ENCODE data around the gene CLN6. TPM values are rescaled to one million over a fixed set of nuclear protein-coding genes. Genes with fewer than 3 reads are reported as not detected.

Gene CLN6
- total and polyA plus RNA-seq, 2 of the 4 experiments (the other 2 are of a cell fraction) = 6.5 to 31.9 TPM

- peak overlapping the region; percentile 37; the same call in 1 of the 2 replicates for H3K18ac ChIP-seq (ENCODE audit: low read depth, low read length)
- no peak overlapping the region for H2BK120ac ChIP-seq (ENCODE audit: low read depth, low read length)
- peaks cover 15% of the 10 kb centered on the region; the same call in 1 of the 2 replicates for H4K20me1 ChIP-seq (ENCODE audit: insufficient read depth, low read length)
- in situ Hi-C loops (cut with MboI; ENCODE audit: low sequenced_read_pairs) = no loop called here
- H4K5ac ChIP-seq (ENCODE audit: low read depth, low read length) = peak overlapping the region; percentile 83; the same call in 1 of the 2 replicates
- H3K9ac ChIP-seq (ENCODE audit: low read depth, low read length) = peak overlapping the region; percentile 28; the same call in 1 of the 2 replicates
- CTCF ChIA-PET = interaction anchor here (0.6 to 1.1 kb wide), 2 partner anchors 16 to 676 kb away, joined by 3 to 4 read pairs; no protein-coding TSS in a partner anchor
- H2BK15ac ChIP-seq (ENCODE audit: low read depth, low read length) = no peak overlapping the region
- DNase-seq (peak; percentile 42), ATAC-seq (ENCODE audit: low read depth) (peak; percentile 98)
- POLR2A ChIA-PET (ENCODE audit: unreplicated experiment) = no interaction called here
- no peaks in the 10 kb centered on the region for H3K27me3 ChIP-seq (ENCODE audit: control insufficient read depth, insufficient read depth, low read length)
- H3K36me3 ChIP-seq (ENCODE audit: control insufficient read depth, insufficient read depth, low read length) = 0 out of 2 replicates have a peak, but pooled peaks cover 2% of the 10 kb centered on the region
- peak overlapping the region in 1 of 2 experiments; percentile 6; a peak in 1 of 4 replicates for H4K8ac ChIP-seq (ENCODE audit: low read depth in 2 of 2, low read length in 2 of 2)
- no peak overlapping the region for H3K14ac ChIP-seq (replicated peaks; ENCODE audit: low read depth, low read length)
- H3K27ac ChIP-seq (ENCODE audit: insufficient read depth, low read length) = peak overlapping the region; percentile 4; the same call in 1 of the 2 replicates
- peaks cover 3% of the 10 kb centered on the region; the same call in 1 of the 2 replicates for H3K4me1 ChIP-seq (ENCODE audit: control insufficient read depth, insufficient read depth, low read length)
- peak overlapping the region; percentile 80 for H3K4me2 ChIP-seq (ENCODE audit: low read depth, low read length)
- H3K4me3 ChIP-seq (ENCODE audit: insufficient read depth, low read depth, low read length) = no peak overlapping the region
- no peak overlapping the region for H2BK20ac ChIP-seq (ENCODE audit: low read depth, low read length)
- H3K9me3 ChIP-seq (ENCODE audit: control insufficient read depth, insufficient read depth, low read length) = no peaks in the 10 kb centered on the region
- WGBS, 2 experiments (ENCODE audit: extremely low coverage in 2 of 2, insufficient read length in 1 of 2) = 40% methylated on average over 5 of the region's 23 CpGs; no CpG with 5 or more reads in 1 of the 2 experiments
- H3K4ac ChIP-seq (ENCODE audit: low read depth, low read length) = peak overlapping the region; percentile 28; the same call in 1 of the 2 replicates
- dilution Hi-C loops (cut with HindIII; ENCODE audit: low sequenced_read_pairs, unreplicated experiment) = no loop called here
- H2BK5ac ChIP-seq (ENCODE audit: low read depth, low read length, poor library complexity, severe bottlenecking) = peak overlapping the region; percentile 31
- no peaks in the 10 kb centered on the region; the same call in 1 of the 2 replicates for H3K9me1 ChIP-seq (ENCODE audit: insufficient read depth, low read length)
- no peak overlapping the region for H4K91ac ChIP-seq (ENCODE audit: insufficient read depth, low read depth, low read length)
- H2AK9ac ChIP-seq (replicated peaks; ENCODE audit: low read depth, low read length, poor library complexity) = peak overlapping the region; percentile 31
- peaks cover 7 to 44% of the 10 kb centered on the region in 2 experiments; a peak in 3 of 4 replicates for H3K79me1 ChIP-seq (ENCODE audit: low read depth in 1 of 2, low read length in 2 of 2)
- TF ChIP-seq MAZ (IDR thresholded peaks at IDR 0.05; ENCODE audit: borderline replicate concordance, low read depth, low read length) = peak; percentile 82; the same call in 1 of the 2 replicates
- TF ChIP-seq SMC3 (IDR thresholded peaks at IDR 0.05; ENCODE audit: low read depth, low read length) = peak; percentile 73
- TF ChIP-seq, protein P1, sequence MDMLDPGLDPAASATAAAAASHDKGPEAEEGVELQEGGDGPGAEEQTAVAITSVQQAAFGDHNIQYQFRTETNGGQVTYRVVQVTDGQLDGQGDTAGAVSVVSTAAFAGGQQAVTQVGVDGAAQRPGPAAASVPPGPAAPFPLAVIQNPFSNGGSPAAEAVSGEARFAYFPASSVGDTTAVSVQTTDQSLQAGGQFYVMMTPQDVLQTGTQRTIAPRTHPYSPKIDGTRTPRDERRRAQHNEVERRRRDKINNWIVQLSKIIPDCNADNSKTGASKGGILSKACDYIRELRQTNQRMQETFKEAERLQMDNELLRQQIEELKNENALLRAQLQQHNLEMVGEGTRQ (IDR thresholded peaks at IDR 0.05; ENCODE audit: low read depth, low read length) = no peak
- TF ChIP-seq, protein P2, sequence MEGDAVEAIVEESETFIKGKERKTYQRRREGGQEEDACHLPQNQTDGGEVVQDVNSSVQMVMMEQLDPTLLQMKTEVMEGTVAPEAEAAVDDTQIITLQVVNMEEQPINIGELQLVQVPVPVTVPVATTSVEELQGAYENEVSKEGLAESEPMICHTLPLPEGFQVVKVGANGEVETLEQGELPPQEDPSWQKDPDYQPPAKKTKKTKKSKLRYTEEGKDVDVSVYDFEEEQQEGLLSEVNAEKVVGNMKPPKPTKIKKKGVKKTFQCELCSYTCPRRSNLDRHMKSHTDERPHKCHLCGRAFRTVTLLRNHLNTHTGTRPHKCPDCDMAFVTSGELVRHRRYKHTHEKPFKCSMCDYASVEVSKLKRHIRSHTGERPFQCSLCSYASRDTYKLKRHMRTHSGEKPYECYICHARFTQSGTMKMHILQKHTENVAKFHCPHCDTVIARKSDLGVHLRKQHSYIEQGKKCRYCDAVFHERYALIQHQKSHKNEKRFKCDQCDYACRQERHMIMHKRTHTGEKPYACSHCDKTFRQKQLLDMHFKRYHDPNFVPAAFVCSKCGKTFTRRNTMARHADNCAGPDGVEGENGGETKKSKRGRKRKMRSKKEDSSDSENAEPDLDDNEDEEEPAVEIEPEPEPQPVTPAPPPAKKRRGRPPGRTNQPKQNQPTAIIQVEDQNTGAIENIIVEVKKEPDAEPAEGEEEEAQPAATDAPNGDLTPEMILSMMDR (conservative IDR thresholded peaks at IDR 0.05; ENCODE audit: low read depth, low read length) = peak; percentile 89
- TF ChIP-seq RAD21 (IDR thresholded peaks at IDR 0.05; ENCODE audit: low read length) = peak; percentile 75
- no peak overlapping the region for H3K23ac ChIP-seq (ENCODE audit: low read depth, low read length)
- intact Hi-C loops (cut with micrococcal nuclease) = loop anchor here (2.0 kb wide), 2 partner anchors 348 to 370 kb away; partner anchors contain the start of gene RNU6-1
- BruUV-seq (replicated peaks) = no TSS peak
- peak overlapping the region; percentile 84 for H2AFZ ChIP-seq (replicated peaks; ENCODE audit: low read length, poor library complexity)
- H2AK5ac ChIP-seq (ENCODE audit: low read depth, low read length) = no peak overlapping the region
- H3K56ac ChIP-seq (ENCODE audit: extremely low read depth, insufficient read depth, low read length) = no peak overlapping the region
Measured at GRCh38 chr15:68210821-68211655, 18.5 kb downstream of the CLN6 start.
